KBM-7 (cell line): ENCODE results near the gene RBM33.

ENCODE experiments used
- DNase-seq: peaks from one replicate; pipeline ENCODE4 v3.0.0-alpha.2; 2015
- in situ Hi-C: fragments of 300-500 bp; cut with MboI; formaldehyde crosslinking; loops from 2 replicates; pipeline ENCODE4 v1.14.3; 2020; ENCODE audit warnings: low sequenced_read_pairs, low pct_unique_long_range_greater_than_20kb, mixed read lengths

The RBM33 gene

DNA sequence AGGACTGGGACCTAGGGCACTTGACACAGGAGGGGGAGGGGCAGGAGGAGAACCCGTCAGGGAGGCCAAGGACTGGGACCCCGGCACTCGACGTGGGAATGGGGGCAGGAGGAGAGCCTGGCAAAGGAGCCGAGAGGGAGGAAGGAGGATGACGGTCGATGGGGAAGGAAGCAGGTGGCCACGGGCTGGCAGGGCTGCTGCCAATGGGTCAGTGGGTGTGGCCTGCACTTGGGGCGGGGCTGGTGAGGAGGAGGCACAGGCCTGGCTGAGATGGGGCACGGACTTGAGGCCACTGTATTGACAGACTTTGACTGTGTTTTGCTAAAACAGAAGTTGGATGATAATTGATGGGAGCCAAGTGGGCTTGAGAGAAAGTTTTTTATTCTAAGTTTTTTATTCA, 68.9 kb downstream of the RBM33 start:
- DNase-seq, result no peak
- in situ Hi-C loops, result no loop called here

DNA sequence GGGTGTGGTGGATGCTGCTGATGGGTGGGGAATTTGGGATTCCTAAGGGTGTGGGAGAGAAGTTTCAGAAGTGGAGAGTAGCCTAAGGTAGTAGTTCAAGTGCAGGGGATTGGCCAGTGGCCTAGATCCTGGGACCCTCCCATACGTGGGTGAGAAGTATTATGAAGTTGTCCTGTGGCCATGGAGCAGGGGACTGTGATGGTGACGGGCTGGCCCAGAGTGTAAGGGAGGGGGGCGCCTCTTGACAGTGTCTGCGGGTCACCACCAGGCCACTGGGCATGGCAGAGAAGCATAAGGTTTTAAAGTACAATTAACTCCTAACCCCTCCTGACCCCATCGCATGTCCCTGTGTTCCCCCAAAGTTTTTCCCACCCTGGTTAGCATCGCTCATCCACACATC, 70.2 kb downstream of the RBM33 start:
- no peak for DNase-seq
- in situ Hi-C loops, result no loop called here

DNA sequence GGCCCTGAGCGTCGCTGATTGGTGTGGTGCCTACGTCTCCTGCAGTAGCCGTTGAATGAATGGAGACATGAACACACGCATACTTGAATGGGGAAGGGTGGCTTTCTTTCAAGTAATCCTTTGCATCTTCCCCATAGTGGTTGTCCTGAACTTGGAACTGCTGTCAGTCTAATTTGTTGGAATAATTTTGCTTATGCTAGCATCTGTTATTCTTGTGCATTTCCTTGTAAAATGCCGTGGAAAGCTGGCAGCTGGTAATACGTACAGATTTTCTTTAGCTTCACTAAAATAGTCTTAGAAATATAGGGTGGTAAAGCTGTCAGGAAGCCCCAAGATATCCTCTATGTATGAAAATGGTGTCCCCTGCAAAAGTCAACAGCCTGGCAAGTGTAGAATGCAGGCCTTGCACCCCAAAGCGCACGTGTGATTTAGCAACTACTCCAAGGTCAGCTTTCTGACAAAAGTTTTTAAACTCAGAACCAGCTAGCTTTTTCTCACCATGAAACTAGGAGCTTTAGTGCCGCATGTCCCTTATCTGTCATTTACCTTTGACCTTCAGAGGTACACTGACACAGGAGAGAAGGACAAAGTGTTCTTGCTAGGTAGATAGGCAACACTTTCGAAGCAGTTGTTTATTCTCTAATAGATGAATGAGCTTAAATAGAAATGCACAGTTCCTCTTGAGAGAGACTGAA, 70.8 kb downstream of the RBM33 start:
- DNase-seq, result no peak
- in situ Hi-C loops, result no loop called here

DNA sequence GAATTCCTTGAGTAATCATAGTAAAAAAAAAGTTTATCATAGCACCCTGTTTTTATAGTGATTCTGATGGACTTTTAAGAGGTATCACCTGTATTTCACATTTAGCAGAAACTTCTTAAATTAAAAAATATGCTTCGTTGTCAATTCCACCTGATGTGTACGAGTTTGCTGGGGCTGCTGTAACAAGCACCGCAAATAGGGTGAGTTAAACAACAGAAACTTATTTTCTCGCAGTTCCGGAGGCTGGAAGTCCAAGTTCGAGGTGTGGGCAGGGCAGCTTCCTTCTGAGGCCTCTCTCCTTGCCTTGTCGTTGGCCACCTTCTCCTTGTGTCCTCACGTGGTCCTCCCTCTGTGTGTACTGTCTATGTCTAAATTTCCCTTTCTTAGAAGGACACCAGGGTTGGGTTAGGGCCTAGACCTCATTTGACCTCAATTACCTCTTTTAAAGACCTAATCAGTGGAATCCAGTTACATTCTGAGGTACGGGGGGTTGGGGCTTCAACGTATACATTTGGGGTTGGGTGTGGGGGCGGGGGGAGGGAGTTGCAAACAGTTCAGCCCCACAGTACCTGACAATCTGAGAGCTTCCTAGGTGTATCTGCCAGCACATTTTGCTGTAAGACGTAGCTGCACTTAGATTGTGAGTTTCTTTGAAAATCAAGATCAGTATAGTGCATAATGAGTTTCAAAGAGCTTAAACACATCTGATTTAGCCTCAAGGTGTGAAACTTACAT, 72.7 kb downstream of the RBM33 start:
- no peak for DNase-seq
- in situ Hi-C loops, result no loop called here

DNA sequence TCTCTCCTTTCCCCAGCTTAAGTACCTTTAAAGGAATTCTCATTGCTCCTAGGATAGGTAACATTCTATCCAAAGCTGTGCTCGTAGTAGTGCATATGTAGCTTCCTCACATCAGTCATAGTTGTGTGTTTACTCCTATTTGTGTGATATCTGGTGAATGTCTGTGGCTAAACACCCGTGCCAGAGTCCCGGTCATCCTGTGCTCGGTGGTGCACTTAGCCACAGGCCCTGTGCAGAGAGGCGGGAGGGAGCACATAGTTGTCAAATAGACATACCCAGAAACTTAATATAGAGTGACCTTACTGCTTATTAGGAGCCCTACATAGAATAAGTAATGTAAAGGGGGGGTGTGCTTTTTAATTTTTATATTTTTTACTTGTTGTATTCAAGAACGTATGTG, 76.6 kb downstream of the RBM33 start:
- in situ Hi-C loops, result no loop called here
- no peak for DNase-seq

DNA sequence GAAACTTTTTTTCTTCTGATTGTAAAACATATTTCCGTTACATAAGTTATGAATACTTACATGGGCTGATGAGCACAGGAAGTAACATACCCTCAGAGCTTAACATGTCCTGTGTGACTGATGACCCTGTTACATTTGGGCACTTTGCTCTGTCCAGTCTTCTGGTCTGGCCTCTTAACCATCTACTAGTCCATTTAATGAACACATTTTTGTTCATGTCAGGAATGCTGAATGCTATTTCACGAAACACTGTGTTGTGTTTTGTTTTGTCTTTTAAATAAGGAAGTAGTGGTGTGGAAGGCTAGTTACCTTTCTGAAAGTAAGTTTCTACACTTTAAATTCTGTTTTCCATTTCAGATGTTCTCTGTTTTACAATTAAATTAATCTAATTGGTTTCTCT, 77.7 kb downstream of the RBM33 start:
- DNase-seq, result peak; percentile 28
- in situ Hi-C loops, result no loop called here

DNA sequence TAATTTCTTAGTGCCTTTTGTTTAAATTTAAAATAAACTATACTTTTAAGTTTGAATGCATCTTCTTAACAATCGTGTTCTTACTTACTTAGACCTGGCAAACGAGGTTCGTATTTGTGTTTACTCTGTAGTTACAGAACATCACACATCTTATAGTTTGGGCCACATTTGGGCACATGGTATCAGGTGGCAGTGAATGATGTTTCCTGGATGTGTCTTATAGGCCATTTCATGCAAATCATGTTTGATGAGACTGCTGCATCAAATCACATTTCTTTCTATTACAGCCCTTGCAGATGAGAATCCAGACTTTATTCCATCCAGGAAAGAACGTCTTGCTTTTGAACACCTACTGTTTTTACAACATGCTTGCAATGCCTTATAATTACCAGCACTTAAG, 78.5 kb downstream of the RBM33 start:
- DNase-seq, result no peak
- in situ Hi-C loops, result no loop called here

DNA sequence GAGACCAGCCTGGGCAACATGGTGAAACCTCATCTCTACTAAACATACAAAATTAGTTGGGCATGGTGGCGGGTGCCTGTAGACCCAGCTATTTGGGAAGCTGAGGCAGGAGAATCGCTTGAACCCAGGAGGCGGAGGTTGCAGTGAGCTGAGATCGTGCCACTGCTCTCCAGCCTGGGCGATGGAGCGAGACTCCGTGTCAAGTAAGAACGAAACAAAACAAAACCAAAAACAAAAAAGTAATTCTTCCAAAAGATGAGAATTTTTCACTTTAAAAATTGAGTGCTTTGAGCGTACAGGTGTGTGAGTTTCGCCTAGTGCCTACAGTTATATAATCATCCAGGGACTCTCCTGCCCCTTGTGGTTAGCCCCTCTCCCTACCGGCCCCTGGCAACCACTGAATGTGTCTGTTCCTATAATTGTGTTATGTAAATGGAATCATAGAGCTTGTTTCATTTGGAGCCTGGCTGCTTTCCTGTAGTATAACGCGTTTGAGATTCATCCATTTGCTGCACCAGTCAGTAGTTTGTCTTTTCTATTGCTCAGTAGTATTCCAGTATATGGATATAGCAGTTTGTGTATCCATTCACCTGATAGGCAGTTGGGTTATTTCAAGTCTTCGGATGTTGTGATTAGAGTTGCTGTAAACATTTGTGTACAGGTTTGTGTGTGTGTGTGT, 80.0 kb downstream of the RBM33 start:
- no peak for DNase-seq
- in situ Hi-C loops, result no loop called here

DNA sequence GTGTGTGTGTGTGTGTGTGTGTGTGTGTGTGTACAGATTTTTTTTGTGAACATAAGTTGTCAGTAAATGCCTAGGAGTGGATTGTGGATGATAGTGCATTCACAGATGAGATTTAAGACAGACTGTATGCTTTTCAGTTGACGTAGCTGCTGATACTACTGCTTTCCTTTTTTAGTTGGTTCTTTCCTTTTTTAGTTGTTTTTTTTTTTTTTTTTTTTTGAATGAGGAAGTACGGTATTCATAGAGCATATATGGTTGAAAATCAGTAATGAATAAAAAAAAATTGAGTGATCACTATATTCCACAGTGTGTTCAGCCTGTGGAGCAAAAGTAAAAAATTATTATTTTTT, 80.5 kb downstream of the RBM33 start:
- in situ Hi-C loops, result no loop called here
- DNase-seq, result peak; percentile 38

DNA sequence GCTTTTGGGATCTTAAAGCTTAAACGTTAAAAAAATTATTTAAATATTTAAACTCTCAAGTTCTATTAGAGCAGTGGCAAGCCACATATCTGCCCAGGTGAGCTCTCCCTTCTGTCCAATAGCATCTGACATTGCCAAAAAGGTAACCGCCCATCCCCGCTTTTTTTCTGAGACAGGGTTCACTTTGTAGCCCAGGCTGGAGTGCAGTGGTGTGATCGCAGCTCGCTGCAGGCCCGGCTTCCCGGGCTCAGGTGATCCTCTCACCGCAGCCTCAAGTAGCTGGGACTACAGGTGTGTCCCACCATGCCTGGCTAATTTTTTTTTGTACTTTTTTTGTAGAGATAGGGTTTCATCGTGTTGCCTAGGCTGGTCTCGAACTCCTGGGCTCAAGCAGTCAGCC, 83.2 kb downstream of the RBM33 start:
- DNase-seq, result no peak
- in situ Hi-C loops, result no loop called here

DNA sequence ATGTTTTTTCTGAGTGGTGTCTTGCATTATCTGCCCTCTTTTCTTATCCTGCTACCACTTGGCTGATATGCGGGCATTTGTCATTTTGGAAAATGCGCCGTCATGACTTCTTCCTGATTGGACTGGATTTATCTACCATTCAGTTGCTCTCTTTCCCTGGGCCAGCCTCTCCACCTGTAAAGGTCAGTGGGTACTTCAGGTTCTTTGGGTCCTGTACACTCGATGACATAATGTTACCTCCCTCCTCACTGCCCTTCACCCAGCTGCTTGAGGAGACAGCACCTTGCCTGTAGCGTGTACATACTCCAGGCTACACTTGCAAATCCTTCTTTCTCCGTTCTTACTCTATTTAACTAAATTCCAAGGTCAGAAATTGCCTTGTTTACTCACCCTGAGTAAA, 83.7 kb downstream of the RBM33 start:
- no peak for DNase-seq
- in situ Hi-C loops, result no loop called here

DNA sequence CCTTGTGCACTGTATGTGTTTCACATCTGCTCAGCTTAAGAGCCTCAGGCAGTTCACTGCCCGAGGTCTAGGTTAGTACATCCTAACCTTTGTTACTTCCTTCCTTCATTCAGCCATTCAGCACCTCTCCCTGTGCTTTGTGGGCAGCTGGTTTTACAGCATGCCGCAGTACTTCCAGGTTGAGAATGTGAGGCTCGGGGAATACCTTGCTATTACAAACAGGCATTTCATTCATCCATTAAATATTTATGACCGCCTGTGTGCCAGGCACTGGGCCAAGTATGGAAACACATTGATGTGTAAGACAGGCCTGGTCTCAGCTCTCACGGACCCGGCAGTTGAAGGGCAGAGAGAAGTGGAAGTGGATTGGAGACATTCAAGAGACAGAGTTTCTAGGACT, 85.4 kb downstream of the RBM33 start:
- DNase-seq, result no peak
- in situ Hi-C loops, result no loop called here

DNA sequence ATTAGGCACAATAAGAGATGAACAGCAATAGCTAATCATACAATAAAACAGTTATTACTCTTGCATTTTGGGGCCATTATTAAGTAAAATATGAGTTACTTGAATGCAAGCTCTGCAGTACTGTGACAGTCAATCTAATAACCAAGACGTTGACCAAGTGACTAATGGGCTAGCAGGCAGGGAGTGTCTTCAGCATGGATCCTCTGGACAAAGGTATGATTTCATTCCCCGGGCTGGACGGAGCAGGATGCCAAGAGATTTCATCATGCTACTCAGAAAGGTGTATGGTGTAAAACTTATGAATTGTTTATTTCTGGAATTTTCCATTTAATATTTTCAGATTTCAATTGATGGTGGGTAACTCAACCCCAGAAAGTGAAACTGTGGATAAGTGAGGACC, 86.9 kb downstream of the RBM33 start:
- no peak for DNase-seq
- in situ Hi-C loops, result no loop called here

DNA sequence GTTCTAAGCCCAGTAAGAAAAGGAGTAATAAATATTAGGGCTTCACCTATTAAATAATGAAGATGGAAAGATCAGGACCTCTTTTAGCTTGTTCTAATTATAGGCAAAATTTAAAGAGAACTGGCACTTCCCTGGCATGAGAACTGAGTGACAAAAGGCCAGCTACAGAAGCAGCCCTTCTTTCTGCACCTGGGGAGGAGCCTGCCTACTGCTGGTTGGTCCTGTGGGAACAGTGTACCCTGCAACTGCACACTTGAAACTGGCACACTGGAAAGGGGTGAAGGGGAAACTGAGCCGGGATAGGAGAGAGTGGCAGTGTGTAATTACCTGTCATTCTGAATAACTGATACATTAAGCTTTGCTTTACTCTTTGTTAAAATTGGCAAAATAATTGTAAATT, 87.4 kb downstream of the RBM33 start:
- DNase-seq, result no peak
- in situ Hi-C loops, result no loop called here

DNA sequence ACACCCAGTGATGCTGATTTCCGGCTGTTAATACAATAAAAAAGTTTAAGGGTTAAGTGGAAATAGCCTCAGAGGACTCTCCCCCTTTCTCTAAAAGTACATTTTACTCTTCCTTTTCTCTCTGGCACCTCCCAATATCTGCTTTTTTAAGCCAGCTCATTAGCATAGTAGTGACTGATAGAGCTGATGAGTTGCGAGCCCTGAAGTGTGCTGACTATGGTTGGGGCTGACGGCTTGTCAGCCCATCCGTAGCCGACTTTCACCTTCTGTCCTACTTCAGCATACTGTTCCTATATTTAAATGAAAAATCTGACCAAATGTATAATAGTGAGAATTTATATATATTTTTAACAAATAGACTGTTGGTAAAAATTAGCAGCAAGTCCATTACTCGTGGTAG, 87.8 kb downstream of the RBM33 start:
- in situ Hi-C loops, result no loop called here
- no peak for DNase-seq

DNA sequence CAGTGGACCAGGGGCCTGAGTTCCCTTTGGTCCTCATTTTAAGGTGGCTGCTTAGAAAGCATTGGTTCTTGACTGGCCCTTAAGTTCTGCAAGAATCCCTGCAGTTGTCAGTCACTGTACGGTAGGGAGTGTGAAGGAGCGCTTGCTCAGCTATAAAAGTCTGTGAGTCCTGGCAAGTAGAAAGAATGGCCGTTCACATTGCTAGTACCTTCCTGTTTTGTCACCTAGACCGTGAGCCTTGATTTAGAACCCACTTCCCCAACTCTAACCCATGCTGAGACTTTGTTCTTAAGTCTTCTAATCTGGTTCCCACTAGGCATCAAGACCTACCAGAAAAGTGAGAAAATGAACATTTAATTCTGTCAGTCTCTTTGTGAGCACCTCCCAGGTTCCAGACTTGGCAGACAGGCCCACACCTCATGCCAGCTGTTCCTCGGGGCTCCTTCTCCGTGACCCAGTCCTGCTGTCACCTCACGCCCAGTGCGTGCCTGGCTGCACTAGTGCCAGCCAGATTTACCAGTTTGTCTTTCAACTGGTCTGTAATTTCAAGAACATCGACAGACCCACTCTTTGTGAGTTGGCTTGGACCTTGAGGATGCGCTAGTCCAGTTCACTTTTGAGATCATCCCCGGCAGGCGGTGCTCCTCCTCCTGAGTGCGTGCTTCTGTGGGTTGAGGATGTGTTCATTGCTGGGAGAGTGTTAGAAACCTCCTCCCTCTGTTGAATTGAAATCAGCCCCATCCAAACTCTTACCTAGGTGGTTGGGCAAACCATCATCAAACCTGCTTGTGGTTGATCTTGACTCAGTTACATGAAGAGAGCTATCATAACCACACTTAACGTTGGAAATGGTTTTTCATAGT, 89.4 kb downstream of the RBM33 start:
- in situ Hi-C loops, result no loop called here
- peak; percentile 49 for DNase-seq

DNA sequence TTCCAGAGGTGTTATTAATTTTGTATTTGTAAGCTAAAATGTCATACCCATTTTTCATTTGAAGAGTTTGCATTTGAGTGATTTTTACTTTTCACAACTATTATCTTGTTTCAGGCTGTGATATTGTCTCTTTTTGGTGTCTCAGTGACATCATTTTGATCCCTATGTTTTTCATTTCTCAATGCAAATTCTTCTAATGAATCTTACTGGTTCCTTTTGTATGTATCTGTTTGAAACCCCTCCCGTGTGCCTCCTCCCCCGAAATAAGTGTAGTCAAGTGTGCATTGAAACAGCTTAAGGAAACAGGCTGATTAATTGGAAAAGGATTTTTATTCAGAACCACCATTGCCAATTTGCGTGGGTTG, 90.0 kb downstream of the RBM33 start:
- in situ Hi-C loops, result no loop called here
- DNase-seq, result no peak

DNA sequence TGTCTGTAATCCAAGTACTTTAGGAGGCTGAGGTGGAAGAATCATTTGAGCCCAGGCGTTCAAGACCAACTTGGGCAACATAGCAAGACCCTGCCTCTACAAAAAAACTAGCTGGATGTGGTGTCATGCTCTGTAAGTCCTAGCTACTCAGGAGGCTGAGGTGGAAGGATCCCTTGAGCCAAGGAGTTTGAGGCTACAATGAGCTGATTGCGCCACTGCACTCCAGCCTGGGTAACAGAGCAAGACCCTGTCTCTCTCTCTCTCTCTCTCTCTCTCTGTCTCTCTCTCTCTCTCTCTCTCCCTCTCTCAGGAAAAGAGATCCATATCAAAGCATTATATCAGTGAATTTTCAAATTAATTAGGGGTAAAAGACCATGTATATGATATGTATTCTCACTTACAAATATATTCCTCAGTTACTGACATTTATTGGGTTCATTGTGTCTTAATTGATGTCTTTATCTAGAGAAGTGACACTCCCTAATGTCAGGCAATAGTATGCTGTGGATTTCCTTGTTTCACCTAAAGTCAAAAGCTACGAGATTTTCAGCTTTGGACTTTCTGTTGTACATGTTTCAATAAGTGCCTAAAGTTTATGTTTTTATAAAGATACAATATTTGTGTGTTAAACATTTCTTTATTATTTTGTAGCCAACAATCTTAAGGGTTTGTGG, 91.1 kb downstream of the RBM33 start:
- no peak for DNase-seq
- in situ Hi-C loops, result no loop called here

DNA sequence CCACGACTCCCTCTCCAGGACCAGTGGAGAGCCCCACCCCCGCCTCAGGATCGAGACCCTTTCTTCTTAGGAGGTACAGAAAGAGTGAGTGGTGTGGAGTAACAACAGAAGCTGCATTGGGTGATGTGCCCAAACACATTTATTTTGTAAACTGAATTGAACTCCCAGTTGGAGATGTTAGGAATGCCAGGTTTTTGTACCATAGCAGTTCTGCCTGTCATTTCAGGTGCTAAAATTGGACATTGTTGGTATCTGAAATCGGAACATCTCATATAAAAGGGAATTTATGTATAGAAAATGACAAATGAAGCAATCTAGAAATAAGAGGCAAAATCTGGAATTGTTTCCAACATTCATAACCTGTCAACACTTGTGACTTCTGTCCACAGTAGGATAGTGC, 93.1 kb downstream of the RBM33 start:
- DNase-seq, result no peak
- in situ Hi-C loops, result no loop called here
